Fibroblast of skin of left biceps (primary cell): Measurements from ENCODE around the gene NR1H3.
"Not testable (repeated sequence)": the region's sequence is repeated elsewhere in the genome, so short reads cannot be mapped to it uniquely, and the experiment has no call there.

Experiments
- DNase-seq, 2 experiments: peaks; one replicate each; pipeline ENCODE4 v3.0.0-alpha.2; 2013; ENCODE audit warnings: low read depth in 2 of 2

Gene NR1H3

DNA sequence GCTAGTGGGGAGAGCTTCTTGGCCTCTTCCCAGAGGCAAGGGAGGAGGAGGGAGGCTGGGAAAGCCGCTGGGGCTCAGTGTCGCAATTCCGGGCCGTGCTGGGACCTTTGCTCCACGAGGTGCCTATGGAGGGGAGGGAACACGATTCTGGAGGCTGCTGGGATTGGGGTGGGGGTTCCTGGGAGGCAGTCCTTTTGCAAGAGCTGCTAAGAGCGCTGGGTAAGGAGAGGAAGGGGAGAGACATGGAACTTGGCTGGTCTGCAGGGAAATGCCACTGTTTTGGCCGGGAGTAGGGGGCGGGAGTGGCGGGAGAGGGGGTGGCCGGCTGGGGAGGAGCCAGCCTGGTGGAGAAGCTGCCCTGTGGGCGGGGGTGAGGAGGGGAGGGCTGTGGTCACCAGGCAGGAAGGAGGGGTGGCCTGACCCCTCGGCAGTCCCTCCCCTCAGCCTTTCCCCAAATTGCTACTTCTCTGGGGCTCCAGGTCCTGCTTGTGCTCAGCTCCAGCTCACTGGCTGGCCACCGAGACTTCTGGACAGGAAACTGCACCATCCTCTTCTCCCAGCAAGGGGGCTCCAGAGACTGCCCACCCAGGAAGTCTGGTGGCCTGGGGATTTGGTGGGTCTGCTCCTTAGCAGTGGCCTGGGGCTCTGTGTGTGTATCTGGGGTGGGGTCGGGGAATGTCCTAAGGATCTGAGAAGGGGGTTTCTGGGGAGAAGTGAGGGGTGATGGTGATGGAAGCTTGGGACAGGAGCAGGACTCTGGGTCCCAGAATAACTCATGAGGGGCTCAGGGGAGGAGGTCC is at the start of gene NR1H3:
TSS of gene NR1H3 (plus strand) at position 480 of the 800 bp plus-strand sequence. CDS start 1,221 bp downstream, outside the sequence.
- no peak for DNase-seq

GRCh38 chr11:47208008-47208552 is 49.7 kb upstream of the NR1H3 start:
- DNase-seq: not testable (repeated sequence)

DNA sequence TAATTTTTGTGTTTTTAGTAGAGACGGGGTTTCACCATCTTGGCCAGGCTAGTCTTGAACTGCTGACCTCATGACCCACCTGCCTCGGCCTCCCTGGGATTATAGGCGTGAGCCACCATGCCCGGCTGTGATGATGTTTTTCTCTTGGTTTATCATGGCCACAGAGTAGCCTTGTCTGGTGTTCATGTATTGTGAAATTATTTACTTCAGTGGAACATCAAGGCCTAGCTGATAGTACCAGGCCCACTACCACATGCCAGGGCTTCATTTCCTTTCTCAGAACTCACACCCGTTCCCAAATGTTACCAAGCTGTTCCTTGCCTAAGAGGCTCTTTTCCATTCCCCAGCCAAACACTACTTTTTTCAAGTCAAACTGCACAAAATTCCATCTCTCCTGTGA is 49.2 kb upstream of the NR1H3 start:
- no peak for DNase-seq

GRCh38 chr11:47212938-47213337 is 44.9 kb upstream of the NR1H3 start:
- DNase-seq: no peak

- DNase-seq: no peak
Measured at GRCh38 chr11:47213950-47214565, 43.7 kb upstream of the NR1H3 start.

GRCh38 chr11:47215366-47215910 is 42.4 kb upstream of the NR1H3 start:
- DNase-seq: no peak

GRCh38 chr11:47216121-47216798 is 41.5 kb upstream of the NR1H3 start:
- no peak for DNase-seq

- no peak for DNase-seq
Measured at GRCh38 chr11:47220401-47220821, 37.4 kb upstream of the NR1H3 start.

- no peak for DNase-seq
Measured at GRCh38 chr11:47222696-47223095, 35.1 kb upstream of the NR1H3 start.

GRCh38 chr11:47225552-47226400 is 32.0 kb upstream of the NR1H3 start:
- DNase-seq: no peak

GRCh38 chr11:47229161-47229560 is 28.6 kb upstream of the NR1H3 start:
- no peak for DNase-seq

DNA sequence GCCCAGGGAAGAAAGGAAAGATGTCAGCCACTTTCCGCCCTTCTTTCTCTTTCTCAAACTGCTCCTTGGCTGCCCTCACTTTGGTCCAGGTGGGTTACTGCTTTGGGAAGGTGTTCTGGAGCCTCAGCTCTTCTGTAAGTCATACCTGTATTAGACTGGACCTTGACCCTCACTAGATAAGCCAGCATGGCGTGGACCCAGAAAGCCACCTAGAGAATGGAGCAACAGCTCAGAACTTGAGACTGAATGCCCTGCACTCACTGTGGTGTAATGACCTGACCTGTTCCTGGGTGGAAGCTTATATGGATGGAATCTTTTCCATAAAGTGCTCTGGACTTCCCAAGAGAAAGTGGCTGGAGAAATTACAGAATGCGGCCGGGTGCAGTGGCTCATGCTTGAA is 24.7 kb upstream of the NR1H3 start:
- DNase-seq: no peak

DNA sequence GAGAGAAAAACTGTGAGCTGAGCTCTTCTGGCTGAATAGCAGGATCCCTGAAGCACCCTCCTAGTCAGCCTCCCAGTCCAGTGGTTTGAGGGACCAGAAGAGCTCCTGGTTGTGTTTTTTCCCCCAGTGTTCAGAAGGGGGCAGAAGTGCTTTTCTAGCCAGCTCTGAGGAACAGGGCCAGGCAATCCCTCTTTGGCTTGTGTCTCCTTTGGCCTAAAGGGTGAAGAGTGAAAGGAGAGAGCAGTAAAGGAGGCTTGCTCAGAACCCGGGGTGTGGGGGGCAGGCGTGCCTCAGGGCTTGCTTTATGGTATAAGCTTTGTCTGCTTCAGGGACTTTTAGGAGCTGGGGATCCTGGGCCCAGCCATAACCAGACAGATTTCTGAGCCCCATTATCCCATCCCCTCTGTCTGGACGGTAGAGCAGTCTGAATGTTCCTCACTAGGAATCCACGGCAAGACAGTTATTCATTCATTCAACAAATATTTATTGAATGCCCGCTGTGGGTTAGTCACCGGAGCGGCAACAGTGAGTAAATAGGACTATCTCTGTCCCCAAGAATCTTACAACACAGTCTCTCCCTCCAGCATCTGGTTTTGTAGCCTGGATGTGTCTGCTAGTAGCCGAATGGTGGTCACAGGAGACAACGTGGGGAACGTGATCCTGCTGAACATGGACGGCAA is 23.7 kb upstream of the NR1H3 start:
- no peak for DNase-seq

DNA sequence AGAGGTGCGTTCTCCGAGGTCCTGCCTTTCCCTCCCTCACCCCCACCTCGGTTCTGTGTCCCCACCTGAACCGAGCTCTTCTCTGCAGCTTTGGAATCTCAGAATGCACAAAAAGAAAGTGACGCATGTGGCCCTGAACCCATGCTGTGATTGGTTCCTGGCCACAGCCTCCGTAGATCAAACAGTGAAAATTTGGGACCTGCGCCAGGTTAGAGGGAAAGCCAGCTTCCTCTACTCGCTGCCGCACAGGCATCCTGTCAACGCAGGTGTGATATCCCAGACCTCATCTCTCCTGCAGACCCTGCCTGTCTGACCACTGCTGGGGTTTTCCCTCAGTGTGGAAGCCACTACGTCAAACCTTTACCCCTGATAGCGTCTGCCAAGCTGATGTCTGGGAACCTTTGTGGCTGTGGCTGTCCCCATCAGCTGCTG is 23.1 kb upstream of the NR1H3 start:
- DNase-seq: no peak

- no peak for DNase-seq
Measured at GRCh38 chr11:47235163-47235562, 22.6 kb upstream of the NR1H3 start.

DNA sequence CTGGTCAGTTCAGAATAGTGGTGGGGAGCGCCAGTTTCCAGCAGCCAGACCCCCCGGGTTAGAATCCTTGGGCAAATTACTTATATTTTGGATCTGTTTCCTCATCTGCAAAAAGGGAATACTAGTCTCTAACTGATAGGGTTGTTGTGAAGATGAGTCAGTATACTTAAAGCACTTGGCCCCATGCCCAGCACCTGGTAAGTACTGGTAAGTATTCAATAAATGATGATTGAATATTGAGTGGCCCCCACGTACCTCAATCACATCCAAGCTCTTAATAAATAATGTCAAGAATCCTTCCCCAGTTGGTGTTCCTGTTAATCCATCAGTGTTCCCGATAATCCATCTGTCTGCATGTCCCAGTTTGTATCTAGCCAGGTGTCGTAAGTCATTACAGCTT is 21.3 kb upstream of the NR1H3 start:
- DNase-seq: no peak

- DNase-seq: no peak
Measured at GRCh38 chr11:47239852-47240251, 17.9 kb upstream of the NR1H3 start.

DNA sequence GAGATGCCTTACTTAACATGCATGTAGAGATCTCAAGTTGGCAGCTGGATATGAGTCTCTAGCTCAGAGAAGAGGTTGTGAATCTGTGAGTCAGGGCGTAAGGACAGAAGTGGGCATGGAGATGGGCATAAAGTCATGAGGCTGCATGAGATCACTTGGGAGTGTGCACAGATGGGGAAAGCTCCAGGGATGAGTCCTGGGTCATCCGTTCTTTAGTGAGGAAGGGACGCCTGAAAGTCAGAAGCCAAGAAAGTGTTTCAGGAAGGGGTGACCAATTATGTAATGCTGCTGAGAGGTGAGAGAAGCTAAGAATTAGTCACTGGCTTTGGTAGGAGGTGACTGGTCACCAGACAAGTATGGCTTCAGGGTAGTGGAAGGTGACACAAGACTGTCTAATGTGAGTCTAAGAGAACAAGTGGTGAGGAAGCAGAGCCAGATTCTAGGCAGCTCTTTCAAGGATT is 15.9 kb upstream of the NR1H3 start:
- DNase-seq: no peak

- no peak for DNase-seq
Measured at GRCh38 chr11:47242596-47243192, 15.1 kb upstream of the NR1H3 start.

GRCh38 chr11:47243454-47243853 is 14.3 kb upstream of the NR1H3 start:
- no peak for DNase-seq
